HCT116 (cell line): ENCODE measurements around the gene KRT82. TPM values are rescaled to one million over a fixed set of nuclear protein-coding genes. Genes with fewer than 3 reads are reported as not detected.

Experiments used
- ATAC-seq: fragments of 200-7000 bp; cut with Tn5 transposase; 2 replicates; pipeline ENCODE4 v1.9.1; 2020; ENCODE audit warnings: mild to moderate bottlenecking, moderate library complexity
- BruUV-seq: library from RNA; stranded (reverse); fragments of 400-500 nt; replicated peaks from 2 replicates; lab custom pipeline; 2021; lab: Mats Ljungman, UMichigan
- CTCF ChIA-PET: fragments of 300-600 bp; sonication (Branson Sonifier 250); formaldehyde crosslinking; loops from one replicate; lab custom pipeline; 2021; ENCODE audit warnings: antibody characterized with exemption; lab: Charles Lee
- POLR2A ChIA-PET: fragments of 300-600, 350-600 bp; sonication (Branson Sonifier 250); formaldehyde crosslinking; loops from one replicate; lab custom pipeline; 2021; ENCODE audit warnings: antibody characterized with exemption; lab: Charles Lee
- RAD21 ChIA-PET, 2 experiments: fragments of 300-600 bp; sonication (Branson Sonifier 250); formaldehyde crosslinking; loops; one replicate each; lab custom pipeline; 2023; ENCODE audit warnings: low total read pairs in 2 of 2; ENCODE audit not compliant: uncharacterized antibody in 2 of 2, unreplicated experiment in 2 of 2, low non-redundant PET in 1 of 2; lab: Charles Lee
- DNase-seq: peaks from one replicate; pipeline ENCODE4 v3.0.0-alpha.2; 2010; ENCODE audit warnings: low read depth, low spot score
- H2AFZ ChIP-seq: fragments of 200-600 bp; shearing (Covaris generic), sonication (generic); 2 replicates; pipeline ENCODE4 v1.6.1; 2017; ENCODE audit warnings: low read depth, mixed run types, mixed read lengths, antibody characterized with exemption, low read length; ENCODE audit not compliant: poor library complexity, severe bottlenecking
- H3K27ac ChIP-seq: 2 replicates; pipeline ENCODE4 v1.5.1; 2012; ENCODE audit warnings: low read depth, low read length
- H3K27me3 ChIP-seq: fragments of 200-600 bp; sonication (generic); 2 replicates; pipeline ENCODE4 v1.6.1; 2016; ENCODE audit warnings: mixed run types, low read length, mixed read lengths; ENCODE audit not compliant: insufficient read depth
- H3K36me3 ChIP-seq, 2 experiments: fragments of 200-500 bp in 1 of 2; fragments of 200-600 bp in 1 of 2; sonication (Bioruptor generic) in 1 of 2; sonication (generic) in 1 of 2; 2 replicates each; pipeline versions ENCODE4 v1.5.1 to v1.6.1; 2014 to 2016; ENCODE audit warnings: low read length in 2 of 2, inconsistent platforms in 1 of 2, mixed read lengths in 1 of 2, mixed run types in 1 of 2; ENCODE audit not compliant: insufficient read depth in 2 of 2, control insufficient read depth in 1 of 2
- H3K4me1 ChIP-seq, 2 experiments: fragments of 200-600 bp in 1 of 2; sonication (generic) in 1 of 2; 2 replicates each; pipeline versions ENCODE4 v1.5.1 to v1.6.1; 2012 to 2017; ENCODE audit warnings: low read length in 2 of 2, inconsistent platforms in 1 of 2, mild to moderate bottlenecking in 1 of 2, mixed read lengths in 1 of 2, mixed run types in 1 of 2, moderate library complexity in 1 of 2; ENCODE audit not compliant: insufficient read depth in 2 of 2, control insufficient read depth in 1 of 2
- H3K4me2 ChIP-seq: fragments of 200-600 bp; sonication (generic); 2 replicates; pipeline ENCODE4 v1.6.1; 2017; ENCODE audit warnings: mixed run types, low read length, mixed read lengths
- H3K4me3 ChIP-seq, 2 experiments: fragments of 200-600 bp in 1 of 2; sonication (generic) in 1 of 2; replicated peaks in 1 of 2; 2 replicates each; pipeline ENCODE4 v1.5.1; 2011 to 2016; ENCODE audit warnings: low read length in 2 of 2, control low read depth in 1 of 2, low read depth in 1 of 2, mild to moderate bottlenecking in 1 of 2, mixed read lengths in 1 of 2, mixed run types in 1 of 2
- H3K79me2 ChIP-seq: fragments of 200-600 bp; sonication (generic); 2 replicates; pipeline ENCODE4 v1.6.1; 2017; ENCODE audit warnings: mild to moderate bottlenecking, mixed run types, low read length, moderate library complexity, mixed read lengths; ENCODE audit not compliant: insufficient read depth
- H3K9ac ChIP-seq: fragments of 200-600 bp; sonication (generic); 2 replicates; pipeline ENCODE4 v1.6.1; 2016; ENCODE audit warnings: low read length, mixed read lengths
- H3K9me2 ChIP-seq: fragments of 200-600 bp; sonication (generic), shearing (Covaris generic); 2 replicates; pipeline ENCODE4 v1.6.1; 2017; ENCODE audit warnings: mixed run types, mild to moderate bottlenecking, moderate library complexity; ENCODE audit not compliant: insufficient read depth
- H3K9me3 ChIP-seq, 2 experiments: fragments of 200-500 bp in 1 of 2; fragments of 200-600 bp in 1 of 2; sonication (Bioruptor generic) in 1 of 2; sonication (generic) in 1 of 2; 2 replicates each; pipeline ENCODE4 v1.6.1; 2014 to 2017; ENCODE audit warnings: low read length in 2 of 2, mixed read lengths in 2 of 2, inconsistent platforms in 1 of 2, low read depth in 1 of 2, mild to moderate bottlenecking in 1 of 2, mixed run types in 1 of 2, moderate library complexity in 1 of 2; ENCODE audit not compliant: control insufficient read depth in 1 of 2, insufficient read depth in 1 of 2
- H4K20me1 ChIP-seq: fragments of 200-600 bp; sonication (generic), shearing (Covaris generic); 2 replicates; pipeline ENCODE4 v1.6.1; 2017; ENCODE audit warnings: mixed run types, mild to moderate bottlenecking, moderate library complexity; ENCODE audit not compliant: insufficient read depth
- ATF3 ChIP-seq: IDR thresholded peaks from 2 replicates; pipeline ENCODE4 v1.6.1; 2012
- FOSL1 ChIP-seq: IDR thresholded peaks from 2 replicates; pipeline ENCODE4 v1.6.1; 2012; ENCODE audit warnings: low read depth
- REST ChIP-seq: IDR thresholded peaks from 2 replicates; pipeline ENCODE4 v1.6.1; 2012; ENCODE audit warnings: low read depth
- intact Hi-C: fragments of 100-400 bp; cut with micrococcal nuclease; formaldehyde crosslinking; loops from 2 replicates; pipeline ENCODE4 v1.10.0; 2022
- total RNA-seq: library from RNA; stranded (reverse); gene quantifications from one replicate; pipeline ENCODE4 v1.2.1, GENCODE V29; 2021; ENCODE audit not compliant: unreplicated experiment

The KRT82 gene
- total RNA-seq, 1 experiment from 2014 or later: not detected

- Histone ChIP-seq H3K9ac (no peak overlapping the region), H3K27me3 (no peaks in the 10 kb centered on the region; the same call in 1 of the 2 replicates), H3K79me2 (no peaks in the 10 kb centered on the region), H3K4me2 (no peak overlapping the region; the same call in 1 of the 2 replicates), H3K4me1 (peaks cover 3 to 53% of the 10 kb centered on the region in 2 experiments; a peak in 3 of 4 replicates), H3K27ac (no peak overlapping the region), H3K9me3 (no peaks in the 10 kb centered on the region), H2AFZ (no peak overlapping the region), H4K20me1 (no peaks in the 10 kb centered on the region), H3K36me3 (no peaks in the 10 kb centered on the region), H3K4me3 (no peak overlapping the region)
- intact Hi-C loops: no loop called here
- ChIA-PET RAD21 (no interaction called here), POLR2A (interaction anchor here (1.0 kb wide), 1 partner anchor 9 kb away, joined by 3 read pairs; no protein-coding TSS in a partner anchor)
- no peak for ATAC-seq
- BruUV-seq: no TSS peak
- DNase-seq: no peak
- no peak for TF ChIP-seq REST
- TF ChIP-seq FOSL1: no peak
- no peak for TF ChIP-seq ATF3
- TF ChIP-seq, all 23 proteins: peak for 0
- CTCF ChIA-PET: no interaction called here
- no peaks in the 10 kb centered on the region for H3K9me2 ChIP-seq
Measured at GRCh38 chr12:52435659-52435999, 29.5 kb upstream of the KRT82 start.
